Measurements from ENCODE around the gene STUM.
A peak's percentile ranks its signal among the peaks of the same experiment; 100 is the strongest.

The STUM gene

GRCh38 chr1:226641671-226642231 is 93.2 kb downstream of the STUM start:
- TF ChIP-seq JUND (IDR thresholded peaks at IDR 0.05; ENCODE audit: low read depth): no peak
- in situ Hi-C loops (cut with HindIII; ENCODE audit: low pct_unique_long_range_greater_than_20kb, low sequenced_read_pairs): no loop called here
- no peak for DNase-seq (ENCODE audit: low read depth in 1 of 2, low spot score in 1 of 2)

GRCh38 chr1:226642421-226642820 is 93.9 kb downstream of the STUM start:
- TF ChIP-seq JUND (IDR thresholded peaks at IDR 0.05; ENCODE audit: low read depth): no peak
- DNase-seq (ENCODE audit: low read depth in 1 of 2, low spot score in 1 of 2): no peak
- in situ Hi-C loops (cut with HindIII; ENCODE audit: low pct_unique_long_range_greater_than_20kb, low sequenced_read_pairs): no loop called here

- no peak for TF ChIP-seq JUND (IDR thresholded peaks at IDR 0.05; ENCODE audit: low read depth)
- no peak for DNase-seq (ENCODE audit: low read depth in 1 of 2, low spot score in 1 of 2)
- in situ Hi-C loops (cut with HindIII; ENCODE audit: low pct_unique_long_range_greater_than_20kb, low sequenced_read_pairs): no loop called here
These were observed 94.6 kb downstream of the STUM start for GRCh38 chr1:226643177-226643576.

- TF ChIP-seq JUND (IDR thresholded peaks at IDR 0.05; ENCODE audit: low read depth): no peak
- in situ Hi-C loops (cut with HindIII; ENCODE audit: low pct_unique_long_range_greater_than_20kb, low sequenced_read_pairs): no loop called here
- no peak for DNase-seq (ENCODE audit: low read depth in 1 of 2, low spot score in 1 of 2)
These were observed 95.3 kb downstream of the STUM start for GRCh38 chr1:226643611-226644540.

- DNase-seq (ENCODE audit: low read depth in 1 of 2, low spot score in 1 of 2): no peak
- in situ Hi-C loops (cut with HindIII; ENCODE audit: low pct_unique_long_range_greater_than_20kb, low sequenced_read_pairs): no loop called here
- TF ChIP-seq JUND (IDR thresholded peaks at IDR 0.05; ENCODE audit: low read depth): no peak
These were observed 96.1 kb downstream of the STUM start for GRCh38 chr1:226644541-226645176.

GRCh38 chr1:226645279-226645976 is 96.9 kb downstream of the STUM start:
- TF ChIP-seq JUND (IDR thresholded peaks at IDR 0.05; ENCODE audit: low read depth): no peak
- DNase-seq (ENCODE audit: low read depth in 1 of 2, low spot score in 1 of 2): no peak
- in situ Hi-C loops (cut with HindIII; ENCODE audit: low pct_unique_long_range_greater_than_20kb, low sequenced_read_pairs): no loop called here

DNA sequence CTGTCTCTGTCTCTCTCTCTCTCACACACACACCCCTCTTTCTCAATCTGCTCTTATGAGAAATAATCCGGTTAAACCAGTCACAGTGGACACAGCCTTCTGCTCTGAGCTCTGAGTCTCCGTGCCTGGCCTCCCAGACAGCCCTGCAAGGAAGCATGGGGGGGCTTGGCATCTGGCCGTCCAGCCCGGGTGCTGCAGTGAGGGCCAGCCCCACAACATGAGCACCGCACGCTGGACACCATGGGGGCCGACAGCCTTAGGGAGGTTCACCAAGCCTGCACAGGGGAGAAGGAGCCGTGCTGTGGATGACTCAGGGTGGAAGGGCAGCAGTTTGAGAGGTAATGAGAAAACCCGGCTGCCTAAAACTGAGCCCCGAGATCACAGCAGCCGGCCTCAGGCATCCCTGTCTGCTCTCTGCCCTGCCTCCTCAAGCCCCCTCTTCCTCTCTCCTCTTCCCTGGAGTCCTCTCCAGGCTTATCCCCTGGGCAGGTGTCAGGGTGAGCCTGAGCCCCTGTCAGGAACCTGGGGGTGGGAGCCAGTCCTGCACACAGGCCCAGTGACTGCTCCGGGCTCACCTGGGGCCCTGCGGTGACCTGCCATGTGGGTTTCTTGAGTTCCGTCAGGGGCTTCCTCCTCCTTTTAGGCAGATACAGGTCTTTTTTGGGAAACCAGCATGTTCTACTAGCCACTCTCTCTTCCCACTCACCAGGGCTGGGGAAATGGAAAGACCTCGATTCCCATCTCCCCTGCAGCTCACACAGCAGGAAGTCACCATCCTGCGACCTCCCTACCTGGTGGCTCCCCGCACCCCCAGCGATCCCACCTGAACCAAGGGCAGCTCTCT is 97.7 kb downstream of the STUM start:
- in situ Hi-C loops (cut with HindIII; ENCODE audit: low pct_unique_long_range_greater_than_20kb, low sequenced_read_pairs): no loop called here
- DNase-seq (ENCODE audit: low read depth in 1 of 2, low spot score in 1 of 2): peak; percentile 60 to 82
- TF ChIP-seq JUND (IDR thresholded peaks at IDR 0.05; ENCODE audit: low read depth): no peak

- no peak for DNase-seq (ENCODE audit: low read depth in 1 of 2, low spot score in 1 of 2)
- in situ Hi-C loops (cut with HindIII; ENCODE audit: low pct_unique_long_range_greater_than_20kb, low sequenced_read_pairs): no loop called here
- TF ChIP-seq JUND (IDR thresholded peaks at IDR 0.05; ENCODE audit: low read depth): no peak
These were observed 98.4 kb downstream of the STUM start for GRCh38 chr1:226646870-226647449.

- TF ChIP-seq JUND (IDR thresholded peaks at IDR 0.05; ENCODE audit: low read depth): no peak
- in situ Hi-C loops (cut with HindIII; ENCODE audit: low pct_unique_long_range_greater_than_20kb, low sequenced_read_pairs): no loop called here
- DNase-seq (ENCODE audit: low read depth in 1 of 2, low spot score in 1 of 2): no peak
These were observed 99.2 kb downstream of the STUM start for GRCh38 chr1:226647719-226648118.

DNA sequence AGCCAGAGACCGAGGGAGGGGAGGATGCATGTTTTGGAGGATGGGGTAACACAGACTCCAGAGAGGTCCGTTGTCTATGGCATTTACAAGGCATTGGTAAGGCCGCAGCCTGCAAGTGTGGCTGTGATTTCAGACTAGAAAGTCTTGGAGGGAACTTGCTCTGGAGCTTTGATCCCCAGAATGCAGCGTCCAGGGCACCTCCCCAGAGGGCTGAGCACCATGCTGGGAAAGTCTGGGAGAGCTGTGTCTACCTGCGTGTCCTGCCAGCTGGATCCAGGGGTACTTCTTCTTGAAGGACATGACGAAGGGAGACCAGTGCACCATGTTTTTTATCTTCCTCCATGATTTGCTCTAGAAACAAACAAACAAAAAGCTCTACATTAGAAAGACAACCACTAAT is 99.9 kb downstream of the STUM start:
- in situ Hi-C loops (cut with HindIII; ENCODE audit: low pct_unique_long_range_greater_than_20kb, low sequenced_read_pairs): no loop called here
- no peak for TF ChIP-seq JUND (IDR thresholded peaks at IDR 0.05; ENCODE audit: low read depth)
- no peak for DNase-seq (ENCODE audit: low read depth in 1 of 2, low spot score in 1 of 2)

DNA sequence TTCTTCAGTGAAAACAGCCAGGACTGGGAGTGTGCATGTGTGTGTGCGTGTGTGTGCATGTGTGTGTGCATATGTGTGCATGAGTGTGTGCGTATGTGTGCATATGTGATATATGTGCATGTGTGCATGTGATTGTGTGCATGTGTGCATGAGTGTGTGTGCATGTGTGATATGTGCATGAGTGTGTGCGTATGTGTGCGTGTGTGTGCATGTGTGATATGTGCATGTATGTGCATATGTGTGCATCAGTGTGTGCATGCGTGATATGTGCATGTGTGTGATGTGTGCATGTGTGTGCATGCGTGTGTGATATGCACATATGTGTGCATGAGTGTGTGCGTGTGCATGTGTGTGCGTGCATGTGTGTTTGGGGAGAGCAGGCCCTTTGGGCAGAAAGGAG is 100.7 kb downstream of the STUM start:
- no peak for DNase-seq (ENCODE audit: low read depth in 1 of 2, low spot score in 1 of 2)
- no peak for TF ChIP-seq JUND (IDR thresholded peaks at IDR 0.05; ENCODE audit: low read depth)
- in situ Hi-C loops (cut with HindIII; ENCODE audit: low pct_unique_long_range_greater_than_20kb, low sequenced_read_pairs): no loop called here

Data from T47D (cell line).